Endothelial cell of umbilical vein (primary cell): ENCODE measurements around the gene SMARCC1. TPM values are rescaled to one million over a fixed set of nuclear protein-coding genes. Genes with fewer than 3 reads are reported as not detected.

ENCODE experiments used
- BruUV-seq: library from RNA; stranded (reverse); fragments of 400-500 nt; replicated peaks from 2 replicates; lab custom pipeline; 2021; lab: Mats Ljungman, UMichigan
- CTCF ChIA-PET: fragments of 300-600, 350-600 bp; sonication (Branson Sonifier 250); formaldehyde crosslinking; loops from one replicate; lab custom pipeline; 2021; ENCODE audit warnings: antibody characterized with exemption, inconsistent platforms; lab: Charles Lee
- POLR2A ChIA-PET: fragments of 300-600, 350-600 bp; sonication (Branson Sonifier 250); formaldehyde crosslinking; loops from one replicate; lab custom pipeline; 2021; ENCODE audit warnings: antibody characterized with exemption, inconsistent platforms; lab: Charles Lee
- DNase-seq: peaks from one replicate; pipeline ENCODE4 v3.0.0-alpha.2; 2011; ENCODE audit warnings: low read depth, low spot score
- FAIRE-seq: peaks from 2 replicates; lab custom pipeline; 2011; peaks lifted over from hg19 to GRCh38; lab: Jason Lieb, UNC
- H2AFZ ChIP-seq: 2 replicates; pipeline ENCODE4 v1.6.0; 2012; ENCODE audit warnings: low read depth, low read length, control low read depth, inconsistent platforms
- H3K27ac ChIP-seq: 2 replicates; pipeline ENCODE4 v1.5.1; 2011; ENCODE audit warnings: low read depth, mild to moderate bottlenecking, control low read depth, low read length, moderate library complexity; ENCODE audit not compliant: insufficient read depth
- H3K27me3 ChIP-seq, 2 experiments: 2 replicates each; pipeline versions ENCODE4 v1.6.0 to v1.6.1; 2011; ENCODE audit warnings: low read length in 2 of 2, mixed read lengths in 1 of 2; ENCODE audit not compliant: control insufficient read depth in 2 of 2, insufficient read depth in 2 of 2
- H3K36me3 ChIP-seq, 2 experiments: 2 replicates in 1 of 2; 3 replicates in 1 of 2; pipeline ENCODE4 v1.5.1; 2011; ENCODE audit warnings: low read length in 2 of 2, mild to moderate bottlenecking in 1 of 2, moderate library complexity in 1 of 2; ENCODE audit not compliant: control insufficient read depth in 2 of 2, insufficient read depth in 2 of 2; ENCODE audit errors: extremely low read depth in 1 of 2
- H3K4me1 ChIP-seq: 3 replicates; pipeline ENCODE4 v1.5.1; 2011; ENCODE audit warnings: mild to moderate bottlenecking, low read length; ENCODE audit not compliant: control insufficient read depth, insufficient read depth; ENCODE audit errors: extremely low read depth
- H3K4me2 ChIP-seq: 2 replicates; pipeline ENCODE4 v1.6.1; 2011; ENCODE audit warnings: low read length, control low read depth, mixed read lengths; ENCODE audit not compliant: insufficient read depth
- H3K4me3 ChIP-seq, 3 experiments: fragments of 200-600 bp in 1 of 3; sonication (generic), shearing (Covaris generic) in 1 of 3; replicated peaks in 1 of 3; 2 replicates each; pipeline ENCODE4 v1.5.1; 2011 to 2016; ENCODE audit warnings: control low read depth in 3 of 3, low read length in 3 of 3, mild to moderate bottlenecking in 2 of 3, inconsistent platforms in 1 of 3, low read depth in 1 of 3, moderate library complexity in 1 of 3; ENCODE audit not compliant: insufficient read depth in 1 of 3
- H3K79me2 ChIP-seq: 2 replicates; pipeline ENCODE4 v1.6.0; 2012; ENCODE audit warnings: low read length, inconsistent platforms; ENCODE audit not compliant: control insufficient read depth, insufficient read depth
- H3K9ac ChIP-seq: replicated peaks from 2 replicates; pipeline ENCODE3; 2011; ENCODE audit warnings: low read length, control low read depth; ENCODE audit not compliant: insufficient read depth; ENCODE audit errors: extremely low read depth
- H3K9me1 ChIP-seq: replicated peaks from 3 replicates; pipeline ENCODE4 v1.6.0; 2011; ENCODE audit warnings: mild to moderate bottlenecking, low read length; ENCODE audit not compliant: control insufficient read depth, insufficient read depth; ENCODE audit errors: extremely low read depth
- H3K9me3 ChIP-seq: replicated peaks from 2 replicates; pipeline ENCODE4 v1.5.1; 2012; ENCODE audit warnings: low read length, inconsistent platforms; ENCODE audit not compliant: control insufficient read depth, insufficient read depth
- H4K20me1 ChIP-seq: replicated peaks from 2 replicates; pipeline ENCODE3; 2011; ENCODE audit warnings: mild to moderate bottlenecking, low read length; ENCODE audit not compliant: control insufficient read depth, insufficient read depth; ENCODE audit errors: extremely low read depth
- EZH2 ChIP-seq: IDR thresholded peaks from 2 replicates; pipeline ENCODE4 v1.6.1; 2012; ENCODE audit warnings: borderline replicate concordance, low read depth, mild to moderate bottlenecking, moderate library complexity, low read length, inconsistent platforms; ENCODE audit not compliant: severe bottlenecking
- FOS ChIP-seq: IDR thresholded peaks from 2 replicates; pipeline ENCODE4 v1.6.1; 2011; ENCODE audit warnings: mild to moderate bottlenecking, low read length, moderate library complexity, borderline replicate concordance; ENCODE audit not compliant: insufficient read depth
- GATA2 ChIP-seq: IDR thresholded peaks from 2 replicates; pipeline ENCODE4 v1.7.0; 2011; ENCODE audit warnings: low read depth, mild to moderate bottlenecking, moderate library complexity, mixed read lengths, low read length; ENCODE audit not compliant: insufficient read length, insufficient read depth
- JUN ChIP-seq: IDR thresholded peaks from 2 replicates; pipeline ENCODE4 v1.6.1; 2011; ENCODE audit warnings: borderline replicate concordance, low read depth; ENCODE audit not compliant: insufficient read length, insufficient read depth
- MYC ChIP-seq: IDR thresholded peaks from one replicate; pipeline ENCODE4 v1.6.1; 2011; ENCODE audit warnings: mild to moderate bottlenecking, low read depth, low read length
- POLR2A ChIP-seq: IDR thresholded peaks from 2 replicates; pipeline ENCODE4 v1.6.1; 2012; ENCODE audit warnings: low read depth, mild to moderate bottlenecking, control low read depth, low read length
- POLR2AphosphoS5 ChIP-seq: IDR thresholded peaks from 2 replicates; pipeline ENCODE4 v1.6.1; 2012; ENCODE audit warnings: low read depth, mild to moderate bottlenecking, control low read depth, low read length, moderate library complexity; ENCODE audit not compliant: insufficient read depth
- dilution Hi-C: fragments of 300-500 bp; cut with MboI; formaldehyde crosslinking; loops from one replicate; pipeline ENCODE4 v1.15.0; 2019; ENCODE audit warnings: low sequenced_read_pairs; ENCODE audit not compliant: extremely low pct_ligation_motif_present
- intact Hi-C: fragments of 100-400 bp; cut with micrococcal nuclease; formaldehyde crosslinking; loops from one replicate; pipeline ENCODE4 v1.10.0; 2022
- polyA plus RNA-seq, 4 experiments: library from polyadenylated mRNA; depleted of rRNA in 3 of 4; stranded (reverse) in 3 of 4; unstranded in 1 of 4; fragments of >200 nt; gene quantifications; 2 replicates each; pipeline versions ENCODE4 v1.2.1 to v1.2.3, GENCODE V29; 2011 to 2012; ENCODE audit warnings: missing spikeins in 1 of 4
- total RNA-seq: library from RNA; stranded (reverse); gene quantifications from 2 replicates; pipeline ENCODE4 v1.2.3, GENCODE V29; 2021
- TF ChIP-seq, protein P1 (sequence below): IDR thresholded peaks from 2 replicates; pipeline ENCODE4 v1.6.1; 2011; ENCODE audit not compliant: insufficient read depth, insufficient read length
- TF ChIP-seq, protein P2 (sequence below), 2 donors: IDR thresholded peaks; 1 replicate in 1 of 2; 2 replicates in 1 of 2; pipeline ENCODE4 v1.5.1; 2011; ENCODE audit warnings: low read length in 2 of 2, mild to moderate bottlenecking in 2 of 2, moderate library complexity in 2 of 2, control low read depth in 1 of 2, inconsistent platforms in 1 of 2, low read depth in 1 of 2; ENCODE audit not compliant: insufficient read depth in 1 of 2; ENCODE audit errors: extremely low read depth in 1 of 2

The SMARCC1 gene
- total and polyA plus RNA-seq, 2 donors (not counting 3 experiments of a cell fraction or from before 2014, with no cell fraction given): 23.0 to 138 TPM

DNA sequence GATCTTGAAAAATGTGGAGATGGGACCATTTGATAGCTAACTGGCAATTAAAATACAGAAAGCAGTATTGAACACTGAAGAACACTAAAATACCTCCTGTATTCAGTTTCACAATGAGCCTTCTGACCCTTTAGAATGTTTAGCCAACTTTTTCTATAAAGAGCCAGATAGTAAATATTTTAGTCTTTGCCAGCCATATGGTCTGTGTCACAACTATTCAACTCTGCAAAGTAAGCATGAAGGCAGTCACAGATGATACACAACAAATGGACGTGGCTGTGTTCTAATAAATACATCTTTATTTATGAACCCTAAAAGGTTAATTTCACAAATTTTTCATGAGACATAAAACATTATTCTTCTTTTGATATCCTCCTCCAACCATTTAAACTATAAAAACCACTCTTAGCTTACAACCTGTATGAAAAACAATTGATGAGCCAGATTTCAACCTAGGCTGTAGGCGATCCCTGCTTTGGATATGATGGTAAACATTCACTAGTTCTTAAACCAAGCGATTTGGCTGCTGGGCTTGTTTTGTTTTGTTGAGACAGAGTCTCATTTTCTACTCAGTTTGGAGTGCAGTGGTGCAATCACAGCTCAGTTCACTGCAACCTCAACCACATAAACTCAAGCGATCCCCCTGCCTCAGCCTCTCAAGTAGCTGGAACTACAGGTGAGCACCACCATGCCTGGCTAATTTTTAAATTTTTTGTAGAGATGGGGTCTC is 189.5 kb downstream of the SMARCC1 start:
- Histone ChIP-seq H3K4me1 (no peaks in the 10 kb centered on the region), H3K27me3 (no peaks in the 10 kb centered on the region), H3K4me2 (no peak overlapping the region), H3K36me3 (peaks cover 4 to 27% of the 10 kb centered on the region in 2 experiments), H4K20me1 (no peaks in the 10 kb centered on the region), H3K27ac (no peak overlapping the region), H3K4me3 (no peak overlapping the region), H3K79me2 (no peaks in the 10 kb centered on the region), H3K9ac (no peak overlapping the region), H3K9me1 (no peaks in the 10 kb centered on the region), H2AFZ (no peak overlapping the region), H3K9me3 (no peaks in the 10 kb centered on the region)
- no TSS peak for BruUV-seq
- DNase-seq: no peak
- FAIRE-seq: no peak
- POLR2A ChIA-PET: no interaction called here
- TF ChIP-seq EZH2: no peak
- intact Hi-C loops: no loop called here
- CTCF ChIA-PET: interaction anchor here (0.9 to 1.1 kb wide), 2 partner anchors 10 to 70 kb away, joined by 3 read pairs; no protein-coding TSS in a partner anchor
- dilution Hi-C loops: no loop called here

DNA sequence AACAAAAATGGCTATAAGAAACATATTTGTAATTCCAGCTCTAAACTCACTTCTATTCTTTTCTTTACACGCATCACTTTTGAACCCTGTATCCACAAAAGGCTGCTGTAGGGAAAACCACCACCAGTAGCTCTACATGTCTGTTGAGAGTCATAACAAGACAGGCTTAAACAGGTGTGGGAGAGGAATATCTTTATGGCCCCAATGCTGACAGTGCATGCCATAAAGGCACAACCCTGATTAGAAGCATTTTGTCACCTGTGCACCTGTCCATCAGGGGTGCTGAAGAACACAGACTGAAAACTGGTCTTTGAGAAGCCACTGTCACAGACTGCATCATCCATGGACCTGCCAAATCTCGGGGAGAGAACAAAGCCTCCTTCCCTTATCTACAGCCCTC is 191.5 kb downstream of the SMARCC1 start:
- dilution Hi-C loops: no loop called here
- no peaks in the 10 kb centered on the region for H3K79me2 ChIP-seq
- no TSS peak for BruUV-seq
- no peak overlapping the region for H3K4me2 ChIP-seq
- no peaks in the 10 kb centered on the region for H3K9me1 ChIP-seq
- TF ChIP-seq, protein P1, sequence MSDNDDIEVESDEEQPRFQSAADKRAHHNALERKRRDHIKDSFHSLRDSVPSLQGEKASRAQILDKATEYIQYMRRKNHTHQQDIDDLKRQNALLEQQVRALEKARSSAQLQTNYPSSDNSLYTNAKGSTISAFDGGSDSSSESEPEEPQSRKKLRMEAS: no peak
- TF ChIP-seq JUN (no peak), GATA2 (no peak), MYC (no peak), EZH2 (no peak), POLR2A (no peak), FOS (no peak), POLR2AphosphoS5 (no peak)
- TF ChIP-seq, protein P2, sequence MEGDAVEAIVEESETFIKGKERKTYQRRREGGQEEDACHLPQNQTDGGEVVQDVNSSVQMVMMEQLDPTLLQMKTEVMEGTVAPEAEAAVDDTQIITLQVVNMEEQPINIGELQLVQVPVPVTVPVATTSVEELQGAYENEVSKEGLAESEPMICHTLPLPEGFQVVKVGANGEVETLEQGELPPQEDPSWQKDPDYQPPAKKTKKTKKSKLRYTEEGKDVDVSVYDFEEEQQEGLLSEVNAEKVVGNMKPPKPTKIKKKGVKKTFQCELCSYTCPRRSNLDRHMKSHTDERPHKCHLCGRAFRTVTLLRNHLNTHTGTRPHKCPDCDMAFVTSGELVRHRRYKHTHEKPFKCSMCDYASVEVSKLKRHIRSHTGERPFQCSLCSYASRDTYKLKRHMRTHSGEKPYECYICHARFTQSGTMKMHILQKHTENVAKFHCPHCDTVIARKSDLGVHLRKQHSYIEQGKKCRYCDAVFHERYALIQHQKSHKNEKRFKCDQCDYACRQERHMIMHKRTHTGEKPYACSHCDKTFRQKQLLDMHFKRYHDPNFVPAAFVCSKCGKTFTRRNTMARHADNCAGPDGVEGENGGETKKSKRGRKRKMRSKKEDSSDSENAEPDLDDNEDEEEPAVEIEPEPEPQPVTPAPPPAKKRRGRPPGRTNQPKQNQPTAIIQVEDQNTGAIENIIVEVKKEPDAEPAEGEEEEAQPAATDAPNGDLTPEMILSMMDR (IDR thresholded peaks at IDR 0.05; ENCODE audit: extremely low read depth in 1 of 2, insufficient read depth in 1 of 2, low read depth in 1 of 2, low read length in 2 of 2): no peak
- intact Hi-C loops: no loop called here
- no peak overlapping the region for H3K4me3 ChIP-seq
- no peaks in the 10 kb centered on the region for H4K20me1 ChIP-seq
- FAIRE-seq: no peak
- DNase-seq: no peak
- no peak overlapping the region for H3K27ac ChIP-seq
- no peaks in the 10 kb centered on the region for H3K27me3 ChIP-seq
- CTCF ChIA-PET: interaction anchor here (1.8 to 2.0 kb wide), 2 partner anchors 10 to 68 kb away, joined by 8 to 12 read pairs; no protein-coding TSS in a partner anchor
- peaks cover 2% of the 10 kb centered on the region for H3K4me1 ChIP-seq
- peaks cover 11 to 27% of the 10 kb centered on the region in 2 experiments for H3K36me3 ChIP-seq
- no peaks in the 10 kb centered on the region for H3K9me3 ChIP-seq
- no peak overlapping the region for H2AFZ ChIP-seq
- H3K9ac ChIP-seq: no peak overlapping the region
- POLR2A ChIA-PET: no interaction called here
